Esophagus muscularis mucosa (tissue), 4 donors: ENCODE data around the gene PISD. TPM values are rescaled to one million over a fixed set of nuclear protein-coding genes. Genes with fewer than 3 reads are reported as not detected.

ENCODE experiments used
- DNase-seq: peaks from one replicate; pipeline ENCODE4 v3.0.0-alpha.2; 2017; ENCODE audit errors: extremely low spot score
- H3K27ac ChIP-seq, 4 donors: fragments of 200-600 bp; sonication (generic); replicated peaks in 1 of 4; 1 replicate in 3 of 4; 2 replicates in 1 of 4; pipeline ENCODE4 v1.5.1; 2016 to 2019; ENCODE audit warnings: mild to moderate bottlenecking in 1 of 4
- H3K27me3 ChIP-seq, 4 donors: fragments of 200-600 bp; sonication (generic); one replicate each; pipeline versions ENCODE4 v1.5.1 to v1.6.0; 2016 to 2019
- H3K36me3 ChIP-seq, 4 donors: fragments of 200-600 bp; sonication (generic); one replicate each; pipeline ENCODE4 v1.5.1; 2016 to 2019
- H3K4me1 ChIP-seq, 4 donors: fragments of 200-600 bp; sonication (generic); one replicate each; pipeline ENCODE4 v1.5.1; 2016 to 2019
- H3K4me3 ChIP-seq, 4 donors: fragments of 200-600 bp; sonication (generic); 1 replicate in 2 of 4; 2 replicates in 2 of 4; pipeline ENCODE4 v1.5.1; 2016 to 2019; ENCODE audit warnings: mild to moderate bottlenecking in 4 of 4, moderate library complexity in 1 of 4
- H3K9me3 ChIP-seq, 4 donors: fragments of 200-600 bp; sonication (generic); 1 replicate in 3 of 4; 2 replicates in 1 of 4; pipeline ENCODE4 v1.5.1; 2016 to 2019
- EP300 ChIP-seq: sonication (generic); formaldehyde crosslinking; IDR thresholded peaks from one replicate; pipeline ENCODE4 v1.6.1; 2017; ENCODE audit warnings: antibody characterized with exemption
- POLR2A ChIP-seq: fragments of 450-650 bp; IDR thresholded peaks from one replicate; pipeline ENCODE4 v1.6.1; 2017; ENCODE audit warnings: antibody characterized with exemption, moderate library complexity, mild to moderate bottlenecking, low read depth
- POLR2AphosphoS5 ChIP-seq, 2 donors: sonication (generic); formaldehyde crosslinking; IDR thresholded peaks; one replicate each; pipeline ENCODE4 v1.6.1; 2017; ENCODE audit warnings: antibody characterized with exemption in 2 of 2
- WGBS: methylation state at CpG from one replicate; pipeline ENCODE4 v1.1.5; 2018; 5-methylcytosine and 5-hydroxymethylcytosine counted together
- intact Hi-C: fragments of 100-400 bp; cut with DNase I; formaldehyde crosslinking; loops from one replicate; pipeline ENCODE4 v1.15.1; 2023
- total RNA-seq, 4 donors: library from RNA; depleted of rRNA; stranded (reverse); fragments of >200 nt; gene quantifications; one replicate each; pipeline versions ENCODE4 v1.1.0 to v1.2.1, GENCODE V29; 2016
- TF ChIP-seq, protein P1 (sequence below), 3 experiments: fragments of 200-600 bp in 2 of 3; fragments of 450-650 bp in 1 of 3; sonication (generic) in 2 of 3; IDR thresholded peaks; one replicate each; pipeline ENCODE4 v1.5.1; 2017 to 2019; ENCODE audit warnings: antibody characterized with exemption in 3 of 3, mild to moderate bottlenecking in 2 of 3, moderate library complexity in 1 of 3

Gene PISD
- total RNA-seq, 4 donors from 2014 or later: 14.1 to 40.1 (median 26.2) TPM

DNA sequence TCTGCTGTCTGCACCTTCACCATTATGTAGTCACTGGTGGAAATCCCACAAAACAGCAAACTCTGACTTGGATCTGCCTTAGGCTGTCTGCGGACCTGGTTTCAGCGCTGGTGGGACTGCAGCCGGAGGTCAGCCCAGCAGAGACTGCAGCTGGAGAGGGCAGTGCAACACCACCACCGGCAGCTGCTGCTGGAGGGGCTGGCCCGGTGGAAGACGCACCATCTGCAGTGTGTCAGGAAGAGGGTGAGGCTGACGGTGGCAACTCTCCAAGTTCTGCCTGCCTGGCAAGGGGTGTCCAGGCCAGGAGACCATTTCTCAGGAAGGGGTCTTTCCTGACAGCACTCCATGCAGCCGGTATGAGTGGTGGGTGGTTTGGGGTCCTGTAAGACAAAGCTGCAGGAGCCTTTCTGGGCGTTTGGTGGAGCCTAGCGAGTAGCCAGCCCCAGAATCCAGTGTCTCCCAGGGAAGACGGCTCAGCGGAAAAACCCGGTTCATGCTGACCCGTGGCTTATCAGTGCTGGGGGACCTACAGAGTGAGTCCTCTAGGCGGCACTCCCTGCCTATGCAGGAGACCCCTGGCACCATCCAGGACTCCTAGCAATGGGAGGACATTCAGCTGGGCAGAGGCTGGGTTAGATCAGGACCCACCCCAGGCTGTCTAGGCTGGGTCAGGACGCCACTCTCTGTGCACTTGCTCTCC lies 50.8 kb downstream of the PISD start:
- 37% methylated on average over 10 of the region's 16 CpGs for WGBS
- Histone ChIP-seq H3K27me3 (no peaks in the 10 kb centered on the region), H3K9me3 (no peaks in the 10 kb centered on the region), H3K4me3 (no peak overlapping the region), H3K4me1 (peaks cover 18 to 30% (median 27%) of the 10 kb centered on the region in 4 donors), H3K27ac (no peak overlapping the region), H3K36me3 (peaks cover 0 to 33% (median 19%) of the 10 kb centered on the region in 4 donors)
- no peak for DNase-seq
- intact Hi-C loops: no loop called here
- no peak for TF ChIP-seq EP300
- no peak for TF ChIP-seq POLR2AphosphoS5 (IDR thresholded peaks at IDR 0.05)
- TF ChIP-seq, protein P1, sequence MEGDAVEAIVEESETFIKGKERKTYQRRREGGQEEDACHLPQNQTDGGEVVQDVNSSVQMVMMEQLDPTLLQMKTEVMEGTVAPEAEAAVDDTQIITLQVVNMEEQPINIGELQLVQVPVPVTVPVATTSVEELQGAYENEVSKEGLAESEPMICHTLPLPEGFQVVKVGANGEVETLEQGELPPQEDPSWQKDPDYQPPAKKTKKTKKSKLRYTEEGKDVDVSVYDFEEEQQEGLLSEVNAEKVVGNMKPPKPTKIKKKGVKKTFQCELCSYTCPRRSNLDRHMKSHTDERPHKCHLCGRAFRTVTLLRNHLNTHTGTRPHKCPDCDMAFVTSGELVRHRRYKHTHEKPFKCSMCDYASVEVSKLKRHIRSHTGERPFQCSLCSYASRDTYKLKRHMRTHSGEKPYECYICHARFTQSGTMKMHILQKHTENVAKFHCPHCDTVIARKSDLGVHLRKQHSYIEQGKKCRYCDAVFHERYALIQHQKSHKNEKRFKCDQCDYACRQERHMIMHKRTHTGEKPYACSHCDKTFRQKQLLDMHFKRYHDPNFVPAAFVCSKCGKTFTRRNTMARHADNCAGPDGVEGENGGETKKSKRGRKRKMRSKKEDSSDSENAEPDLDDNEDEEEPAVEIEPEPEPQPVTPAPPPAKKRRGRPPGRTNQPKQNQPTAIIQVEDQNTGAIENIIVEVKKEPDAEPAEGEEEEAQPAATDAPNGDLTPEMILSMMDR (IDR thresholded peaks at IDR 0.05): no peak
- TF ChIP-seq POLR2A: no peak

- no CpG with 5 or more reads among the region's 6 CpGs for WGBS
- Histone ChIP-seq H3K4me3 (no peak overlapping the region), H3K27ac (no peak overlapping the region), H3K4me1 (peaks cover 14 to 24% (median 21%) of the 10 kb centered on the region in 4 donors), H3K9me3 (no peaks in the 10 kb centered on the region), H3K36me3 (peaks cover 0 to 33% (median 19%) of the 10 kb centered on the region in 4 donors), H3K27me3 (no peaks in the 10 kb centered on the region)
- TF ChIP-seq EP300: no peak
- TF ChIP-seq POLR2A: no peak
- TF ChIP-seq, protein P1 (IDR thresholded peaks at IDR 0.05): no peak
- TF ChIP-seq POLR2AphosphoS5 (IDR thresholded peaks at IDR 0.05): no peak
- intact Hi-C loops: no loop called here
- DNase-seq: no peak
Observed at GRCh38 chr22:31610611-31611010, 51.4 kb downstream of the PISD start.

DNA sequence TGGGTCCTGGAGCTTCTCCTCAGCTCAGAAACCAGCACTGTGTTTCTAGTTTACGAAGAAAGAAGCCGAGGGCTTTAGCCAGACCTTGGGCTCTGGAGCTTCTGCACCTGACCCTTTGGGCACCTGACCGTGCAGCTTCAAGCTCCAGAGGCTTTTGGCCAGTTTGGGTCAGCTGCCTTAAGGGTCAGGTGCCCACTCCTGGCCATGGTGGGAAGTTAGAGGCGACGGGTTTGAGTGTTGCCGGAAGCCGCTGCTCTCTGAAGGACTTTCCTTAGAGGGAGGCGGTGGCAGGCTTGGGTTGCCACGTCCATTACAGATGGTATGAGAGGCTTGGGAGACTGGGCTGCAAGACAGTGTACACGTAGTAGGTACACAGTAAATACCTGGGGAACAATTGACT lies 52.3 kb downstream of the PISD start:
- peaks cover 0 to 41% (median 19%) of the 10 kb centered on the region in 4 donors for H3K36me3 ChIP-seq
- DNase-seq: no peak
- TF ChIP-seq POLR2AphosphoS5 (IDR thresholded peaks at IDR 0.05): no peak
- TF ChIP-seq, protein P1 (IDR thresholded peaks at IDR 0.05): no peak

DNA sequence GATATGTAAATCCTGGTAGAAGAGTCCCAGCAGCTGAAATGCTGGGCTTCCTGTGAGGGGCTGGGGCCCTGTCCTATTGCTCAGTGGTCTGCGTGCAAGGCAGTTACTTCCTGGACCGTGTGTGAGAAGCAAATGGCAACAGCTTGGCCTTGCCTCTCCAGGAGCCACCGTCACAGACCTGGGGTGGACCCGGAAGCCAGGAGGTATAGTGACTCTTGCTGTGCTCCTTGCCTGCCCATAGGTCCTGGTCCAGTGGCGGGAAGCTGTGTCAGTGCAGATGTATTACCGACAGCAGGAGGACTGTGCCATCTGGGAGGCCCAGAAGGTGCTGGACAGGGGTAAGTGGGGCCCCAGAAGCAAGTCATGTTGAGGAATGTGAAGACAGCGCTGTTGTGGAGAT lies 54.3 kb downstream of the PISD start:
- no peak for DNase-seq
- Histone ChIP-seq H3K4me1 (peaks cover 0 to 17% (median 13%) of the 10 kb centered on the region in 4 donors), H3K27ac (no peak overlapping the region), H3K9me3 (no peaks in the 10 kb centered on the region), H3K4me3 (no peak overlapping the region), H3K36me3 (peaks cover 0 to 44% (median 20%) of the 10 kb centered on the region in 4 donors), H3K27me3 (no peaks in the 10 kb centered on the region)
- TF ChIP-seq, protein P1 (IDR thresholded peaks at IDR 0.05): no peak
- no peak for TF ChIP-seq POLR2AphosphoS5 (IDR thresholded peaks at IDR 0.05)
- no peak for TF ChIP-seq EP300
- TF ChIP-seq POLR2A: no peak
- WGBS: 98% methylated on average over 7 of the region's 7 CpGs
- intact Hi-C loops: no loop called here

More for the DNA sequence above, 52.3 kb downstream of the PISD start:
- intact Hi-C loops: no loop called here
- Histone ChIP-seq H3K9me3 (no peaks in the 10 kb centered on the region), H3K27ac (no peak overlapping the region), H3K27me3 (no peaks in the 10 kb centered on the region), H3K4me3 (no peak overlapping the region), H3K4me1 (peaks cover 5 to 16% (median 12%) of the 10 kb centered on the region in 4 donors)
- 95% methylated on average over 8 of the region's 10 CpGs for WGBS
